Liver (tissue), 9 donors: ENCODE measurements around the gene SLC12A8. TPM values are rescaled to one million over a fixed set of nuclear protein-coding genes. Genes with fewer than 3 reads are reported as not detected.

Experiments used
- DNase-seq: peaks from one replicate; pipeline ENCODE4 v3.0.0-alpha.2; 2017; ENCODE audit warnings: low spot score
- H3K27ac ChIP-seq, 2 donors: one replicate each; pipeline ENCODE4 v1.7.0; 2013; ENCODE audit warnings: inconsistent platforms in 2 of 2, low read length in 2 of 2, control low read depth in 1 of 2, low read depth in 1 of 2, mild to moderate bottlenecking in 1 of 2
- H3K27me3 ChIP-seq, 4 donors: one replicate each; pipeline versions ENCODE4 v1.6.1 to v1.7.0; 2013; ENCODE audit warnings: low read length in 3 of 4, inconsistent platforms in 1 of 4, mild to moderate bottlenecking in 1 of 4, moderate library complexity in 1 of 4; ENCODE audit not compliant: control insufficient read depth in 4 of 4, insufficient read depth in 4 of 4
- H3K36me3 ChIP-seq, 4 donors: one replicate each; pipeline versions ENCODE4 v1.6.1 to v1.7.0; 2013; ENCODE audit warnings: low read length in 3 of 4, mild to moderate bottlenecking in 3 of 4, low read depth in 1 of 4, moderate library complexity in 1 of 4; ENCODE audit not compliant: control insufficient read depth in 4 of 4, insufficient read depth in 3 of 4
- H3K4me1 ChIP-seq, 4 donors: one replicate each; pipeline versions ENCODE4 v1.6.1 to v1.7.0; 2013; ENCODE audit warnings: low read length in 3 of 4, mild to moderate bottlenecking in 3 of 4, moderate library complexity in 1 of 4; ENCODE audit not compliant: control insufficient read depth in 4 of 4, insufficient read depth in 4 of 4
- H3K4me3 ChIP-seq, 3 donors: one replicate each; pipeline versions ENCODE4 v1.6.1 to v1.7.0; 2013; ENCODE audit warnings: low read length in 3 of 3, control low read depth in 1 of 3, low read depth in 1 of 3, mild to moderate bottlenecking in 1 of 3
- H3K9ac ChIP-seq, 2 donors: one replicate each; pipeline ENCODE4 v1.7.0; 2013; ENCODE audit warnings: low read length in 2 of 2, mild to moderate bottlenecking in 2 of 2, moderate library complexity in 2 of 2, control low read depth in 1 of 2, low read depth in 1 of 2
- H3K9me3 ChIP-seq, 4 donors: one replicate each; pipeline versions ENCODE4 v1.6.1 to v1.7.0; 2013; ENCODE audit warnings: low read length in 3 of 4; ENCODE audit not compliant: control insufficient read depth in 4 of 4
- FOXA1 ChIP-seq: IDR thresholded peaks from 2 replicates; pipeline ENCODE4 v1.6.1; 2016; ENCODE audit warnings: antibody characterized with exemption
- FOXA2 ChIP-seq: IDR thresholded peaks from 2 replicates; pipeline ENCODE4 v1.6.1; 2016; ENCODE audit warnings: antibody characterized with exemption
- GABPA ChIP-seq, 2 donors: IDR thresholded peaks in 1 of 2; conservative IDR thresholded peaks in 1 of 2; 2 replicates each; pipeline ENCODE4 v1.6.1; 2016; ENCODE audit warnings: antibody characterized with exemption in 2 of 2, mild to moderate bottlenecking in 1 of 2, moderate library complexity in 1 of 2
- HNF4A ChIP-seq, 2 donors: conservative IDR thresholded peaks; 2 replicates each; pipeline ENCODE4 v1.6.1; 2016; ENCODE audit warnings: antibody characterized with exemption in 2 of 2, mild to moderate bottlenecking in 2 of 2
- HNF4G ChIP-seq: IDR thresholded peaks from 2 replicates; pipeline ENCODE4 v1.6.1; 2016; ENCODE audit warnings: antibody characterized with exemption
- JUND ChIP-seq, 2 donors: IDR thresholded peaks; 2 replicates each; pipeline ENCODE4 v1.6.1; 2016; ENCODE audit warnings: antibody characterized with exemption in 2 of 2
- MAX ChIP-seq: IDR thresholded peaks from 2 replicates; pipeline ENCODE4 v1.6.1; 2016; ENCODE audit warnings: antibody characterized with exemption
- NR2F2 ChIP-seq: IDR thresholded peaks from 2 replicates; pipeline ENCODE4 v1.6.1; 2016; ENCODE audit warnings: antibody characterized with exemption
- RAD21 ChIP-seq, 2 donors: IDR thresholded peaks; 2 replicates each; pipeline ENCODE4 v1.6.1; 2016; ENCODE audit warnings: antibody characterized with exemption in 2 of 2, mild to moderate bottlenecking in 2 of 2
- RXRA ChIP-seq, 2 donors: IDR thresholded peaks; 2 replicates each; pipeline ENCODE4 v1.6.1; 2017 to 2018; ENCODE audit warnings: antibody characterized with exemption in 2 of 2, mild to moderate bottlenecking in 1 of 2
- SP1 ChIP-seq: IDR thresholded peaks from 2 replicates; pipeline ENCODE4 v1.6.1; 2018; ENCODE audit warnings: antibody characterized with exemption, mild to moderate bottlenecking
- TAF1 ChIP-seq: conservative IDR thresholded peaks from 2 replicates; pipeline ENCODE4 v1.6.1; 2016; ENCODE audit warnings: antibody characterized with exemption, mild to moderate bottlenecking
- YY1 ChIP-seq: IDR thresholded peaks from 2 replicates; pipeline ENCODE4 v1.6.1; 2016; ENCODE audit warnings: antibody characterized with exemption, mild to moderate bottlenecking
- ZBTB33 ChIP-seq: IDR thresholded peaks from 2 replicates; pipeline ENCODE4 v1.6.1; 2016; ENCODE audit warnings: antibody characterized with exemption
- WGBS: extraction: QIAGEN DNeasy Blood & Tissue Kit; methylation state at CpG from one replicate; pipeline ENCODE4 v1.1.7; 2013; 5-methylcytosine and 5-hydroxymethylcytosine counted together
- polyA plus RNA-seq, 2 donors: library from polyadenylated mRNA; stranded (reverse) in 1 of 2; unstranded in 1 of 2; fragments of 200-250 nt in 1 of 2; fragments of >200 nt in 1 of 2; fragmentation: Nextera tagmentation in 1 of 2; extraction: Ambion mirVana in 1 of 2; gene quantifications; one replicate each; pipeline versions ENCODE4 v1.2.1 to v1.2.3, GENCODE V29; 2013 to 2015
- total RNA-seq, 2 donors: library from RNA; depleted of rRNA; stranded (reverse); fragments of >200 nt; gene quantifications; one replicate each; pipeline ENCODE4 v1.2.3, GENCODE V29; 2014
- TF ChIP-seq, protein P1 (sequence below): IDR thresholded peaks from 2 replicates; pipeline ENCODE4 v1.6.1; 2016; ENCODE audit warnings: antibody characterized with exemption, mild to moderate bottlenecking
- TF ChIP-seq, protein P2 (sequence below): IDR thresholded peaks from 2 replicates; pipeline ENCODE4 v1.6.1; 2016; ENCODE audit warnings: antibody characterized with exemption
- TF ChIP-seq, protein P3 (sequence below): fragments of 150-350 bp; IDR thresholded peaks from 2 replicates; pipeline ENCODE4 v1.5.1; 2017; ENCODE audit warnings: improper control_type of control experiment, low read depth, low read length; ENCODE audit not compliant: missing input control
- donor health status: healthy.
- donor health status: healthy.
- donor health status: healthy.
- donor health status: healthy.
- donor health status: healthy.

Gene SLC12A8
- total and polyA plus RNA-seq, 4 donors = 2.7 to 20.3 (median 5.5) TPM

GRCh38 chr3:125132815-125133214 is 79.7 kb downstream of the SLC12A8 start (continued):
- TF ChIP-seq RAD21 (IDR thresholded peaks at IDR 0.05) = no peak
- TF ChIP-seq GABPA (IDR thresholded peaks at IDR 0.05 in 1 of 2, conservative IDR thresholded peaks at IDR 0.05 in 1 of 2) = no peak
- TF ChIP-seq FOXA1 = no peak
- no peak for TF ChIP-seq JUND (IDR thresholded peaks at IDR 0.05)

DNA sequence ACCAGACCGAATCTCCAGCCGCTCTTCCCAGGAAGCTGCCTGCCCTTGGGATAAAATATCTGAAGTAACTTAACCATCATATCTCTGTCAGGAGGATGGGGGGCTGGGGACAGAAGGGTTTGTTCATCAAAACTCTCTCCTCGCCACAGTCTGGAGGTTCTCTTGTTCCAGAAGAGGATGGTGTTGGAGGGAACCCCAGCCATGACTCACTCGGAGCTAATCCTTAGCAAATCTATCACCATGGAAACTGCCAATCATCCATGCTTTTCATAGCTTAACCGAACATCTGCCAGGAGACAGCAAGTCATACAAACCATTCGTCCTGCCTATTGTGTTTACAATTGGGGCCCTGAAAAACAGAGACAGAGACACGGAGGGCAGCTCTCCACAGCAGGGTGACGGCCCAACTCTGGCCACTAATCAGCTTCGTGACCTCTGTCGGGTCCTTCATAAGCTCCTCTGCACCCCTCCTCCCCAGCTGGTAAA is 83.0 kb downstream of the SLC12A8 start:
- Histone ChIP-seq H3K9me3 (no peaks in the 10 kb centered on the region), H3K27ac (no peak overlapping the region), H3K27me3 (no peaks in the 10 kb centered on the region), H3K9ac (no peak overlapping the region), H3K4me1 (no peaks in the 10 kb centered on the region), H3K36me3 (no peaks in the 10 kb centered on the region), H3K4me3 (no peak overlapping the region)
- no peak for TF ChIP-seq YY1
- no peak for TF ChIP-seq ZBTB33
- TF ChIP-seq, protein P1, sequence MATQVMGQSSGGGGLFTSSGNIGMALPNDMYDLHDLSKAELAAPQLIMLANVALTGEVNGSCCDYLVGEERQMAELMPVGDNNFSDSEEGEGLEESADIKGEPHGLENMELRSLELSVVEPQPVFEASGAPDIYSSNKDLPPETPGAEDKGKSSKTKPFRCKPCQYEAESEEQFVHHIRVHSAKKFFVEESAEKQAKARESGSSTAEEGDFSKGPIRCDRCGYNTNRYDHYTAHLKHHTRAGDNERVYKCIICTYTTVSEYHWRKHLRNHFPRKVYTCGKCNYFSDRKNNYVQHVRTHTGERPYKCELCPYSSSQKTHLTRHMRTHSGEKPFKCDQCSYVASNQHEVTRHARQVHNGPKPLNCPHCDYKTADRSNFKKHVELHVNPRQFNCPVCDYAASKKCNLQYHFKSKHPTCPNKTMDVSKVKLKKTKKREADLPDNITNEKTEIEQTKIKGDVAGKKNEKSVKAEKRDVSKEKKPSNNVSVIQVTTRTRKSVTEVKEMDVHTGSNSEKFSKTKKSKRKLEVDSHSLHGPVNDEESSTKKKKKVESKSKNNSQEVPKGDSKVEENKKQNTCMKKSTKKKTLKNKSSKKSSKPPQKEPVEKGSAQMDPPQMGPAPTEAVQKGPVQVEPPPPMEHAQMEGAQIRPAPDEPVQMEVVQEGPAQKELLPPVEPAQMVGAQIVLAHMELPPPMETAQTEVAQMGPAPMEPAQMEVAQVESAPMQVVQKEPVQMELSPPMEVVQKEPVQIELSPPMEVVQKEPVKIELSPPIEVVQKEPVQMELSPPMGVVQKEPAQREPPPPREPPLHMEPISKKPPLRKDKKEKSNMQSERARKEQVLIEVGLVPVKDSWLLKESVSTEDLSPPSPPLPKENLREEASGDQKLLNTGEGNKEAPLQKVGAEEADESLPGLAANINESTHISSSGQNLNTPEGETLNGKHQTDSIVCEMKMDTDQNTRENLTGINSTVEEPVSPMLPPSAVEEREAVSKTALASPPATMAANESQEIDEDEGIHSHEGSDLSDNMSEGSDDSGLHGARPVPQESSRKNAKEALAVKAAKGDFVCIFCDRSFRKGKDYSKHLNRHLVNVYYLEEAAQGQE = no peak
- no peak for TF ChIP-seq SP1
- TF ChIP-seq RAD21 (IDR thresholded peaks at IDR 0.05) = no peak
- TF ChIP-seq FOXA1 = no peak
- TF ChIP-seq HNF4A (conservative IDR thresholded peaks at IDR 0.05) = no peak
- no peak for TF ChIP-seq RXRA (IDR thresholded peaks at IDR 0.05)
- no peak for TF ChIP-seq JUND (IDR thresholded peaks at IDR 0.05)
- TF ChIP-seq HNF4G = no peak
- TF ChIP-seq TAF1 = no peak
- no peak for TF ChIP-seq GABPA (IDR thresholded peaks at IDR 0.05 in 1 of 2, conservative IDR thresholded peaks at IDR 0.05 in 1 of 2)
- no peak for TF ChIP-seq FOXA2
- no peak for TF ChIP-seq NR2F2
- no peak for TF ChIP-seq MAX
- TF ChIP-seq, protein P2, sequence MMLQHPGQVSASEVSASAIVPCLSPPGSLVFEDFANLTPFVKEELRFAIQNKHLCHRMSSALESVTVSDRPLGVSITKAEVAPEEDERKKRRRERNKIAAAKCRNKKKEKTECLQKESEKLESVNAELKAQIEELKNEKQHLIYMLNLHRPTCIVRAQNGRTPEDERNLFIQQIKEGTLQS = no peak
- TF ChIP-seq, protein P3, sequence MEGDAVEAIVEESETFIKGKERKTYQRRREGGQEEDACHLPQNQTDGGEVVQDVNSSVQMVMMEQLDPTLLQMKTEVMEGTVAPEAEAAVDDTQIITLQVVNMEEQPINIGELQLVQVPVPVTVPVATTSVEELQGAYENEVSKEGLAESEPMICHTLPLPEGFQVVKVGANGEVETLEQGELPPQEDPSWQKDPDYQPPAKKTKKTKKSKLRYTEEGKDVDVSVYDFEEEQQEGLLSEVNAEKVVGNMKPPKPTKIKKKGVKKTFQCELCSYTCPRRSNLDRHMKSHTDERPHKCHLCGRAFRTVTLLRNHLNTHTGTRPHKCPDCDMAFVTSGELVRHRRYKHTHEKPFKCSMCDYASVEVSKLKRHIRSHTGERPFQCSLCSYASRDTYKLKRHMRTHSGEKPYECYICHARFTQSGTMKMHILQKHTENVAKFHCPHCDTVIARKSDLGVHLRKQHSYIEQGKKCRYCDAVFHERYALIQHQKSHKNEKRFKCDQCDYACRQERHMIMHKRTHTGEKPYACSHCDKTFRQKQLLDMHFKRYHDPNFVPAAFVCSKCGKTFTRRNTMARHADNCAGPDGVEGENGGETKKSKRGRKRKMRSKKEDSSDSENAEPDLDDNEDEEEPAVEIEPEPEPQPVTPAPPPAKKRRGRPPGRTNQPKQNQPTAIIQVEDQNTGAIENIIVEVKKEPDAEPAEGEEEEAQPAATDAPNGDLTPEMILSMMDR = no peak
- 80% methylated on average over 10 of the region's 10 CpGs for WGBS
- DNase-seq = no peak
